Keratinocyte (primary cell): ENCODE results near the gene VWC2L. TPM values are rescaled to one million over a fixed set of nuclear protein-coding genes. Genes with fewer than 3 reads are reported as not detected.

Experiments used
- DNase-seq: peaks from one replicate; pipeline ENCODE4 v3.0.0-alpha.2; 2011; ENCODE audit warnings: low read depth, missing footprints, low spot score
- FAIRE-seq: peaks from 2 replicates; lab custom pipeline; 2011; peaks lifted over from hg19 to GRCh38; lab: Jason Lieb, UNC
- H2AFZ ChIP-seq: 2 replicates; pipeline ENCODE4 v1.6.0; 2012; ENCODE audit warnings: low read length, control low read depth, inconsistent platforms; ENCODE audit not compliant: control insufficient read depth
- H3K27ac ChIP-seq: 2 replicates; pipeline ENCODE4 v1.5.1; 2011; ENCODE audit warnings: low read length; ENCODE audit not compliant: control insufficient read depth, insufficient read depth
- H3K27me3 ChIP-seq: 3 replicates; pipeline ENCODE4 v1.6.0; 2011; ENCODE audit warnings: low read length; ENCODE audit not compliant: control insufficient read depth, insufficient read depth; ENCODE audit errors: extremely low read depth
- H3K36me3 ChIP-seq, 2 experiments: 2 replicates in 1 of 2; 3 replicates in 1 of 2; pipeline ENCODE4 v1.5.1; 2011; ENCODE audit warnings: low read length in 2 of 2, mild to moderate bottlenecking in 1 of 2; ENCODE audit not compliant: control insufficient read depth in 2 of 2, insufficient read depth in 2 of 2; ENCODE audit errors: extremely low read depth in 1 of 2
- H3K4me1 ChIP-seq: 3 replicates; pipeline ENCODE4 v1.5.1; 2011; ENCODE audit warnings: low read length; ENCODE audit not compliant: control insufficient read depth, insufficient read depth; ENCODE audit errors: extremely low read depth
- H3K4me2 ChIP-seq: 3 replicates; pipeline ENCODE4 v1.6.0; 2011; ENCODE audit warnings: low read depth, low read length; ENCODE audit not compliant: control insufficient read depth, insufficient read depth; ENCODE audit errors: extremely low read depth
- H3K4me3 ChIP-seq, 3 experiments: fragments of 200-600 bp in 1 of 3; sonication (generic) in 1 of 3; 2 replicates in 2 of 3; 3 replicates in 1 of 3; pipeline ENCODE4 v1.5.1; 2011 to 2016; ENCODE audit warnings: low read length in 3 of 3, mild to moderate bottlenecking in 3 of 3, control low read depth in 2 of 3, inconsistent platforms in 1 of 3, low read depth in 1 of 3, mixed read lengths in 1 of 3, mixed run types in 1 of 3, moderate library complexity in 1 of 3; ENCODE audit not compliant: control insufficient read depth in 2 of 3, insufficient read depth in 2 of 3; ENCODE audit errors: extremely low read depth in 1 of 3
- H3K79me2 ChIP-seq: 2 replicates; pipeline ENCODE4 v1.6.0; 2012; ENCODE audit warnings: low read length; ENCODE audit not compliant: control insufficient read depth, insufficient read depth
- H3K9ac ChIP-seq: 3 replicates; pipeline ENCODE4 v1.6.0; 2011; ENCODE audit warnings: low read length; ENCODE audit not compliant: control insufficient read depth, insufficient read depth; ENCODE audit errors: extremely low read depth
- H3K9me1 ChIP-seq: 3 replicates; pipeline ENCODE4 v1.6.0; 2011; ENCODE audit warnings: low read length; ENCODE audit not compliant: control insufficient read depth, insufficient read depth; ENCODE audit errors: extremely low read depth
- H3K9me3 ChIP-seq: 2 replicates; pipeline ENCODE4 v1.5.1; 2012; ENCODE audit warnings: low read depth, low read length; ENCODE audit not compliant: control insufficient read depth
- H4K20me1 ChIP-seq: 3 replicates; pipeline ENCODE4 v1.6.0; 2011; ENCODE audit warnings: low read length; ENCODE audit not compliant: control insufficient read depth, insufficient read depth; ENCODE audit errors: extremely low read depth
- EZH2 ChIP-seq: IDR thresholded peaks from one replicate; pipeline ENCODE4 v1.6.1; 2012; ENCODE audit warnings: inconsistent platforms, mild to moderate bottlenecking, low read length, moderate library complexity
- dilution Hi-C: fragments of 300-500 bp; cut with MboI; formaldehyde crosslinking; loops from one replicate; pipeline ENCODE4 v1.7.0; 2020; ENCODE audit warnings: low sequenced_read_pairs; ENCODE audit not compliant: extremely low pct_ligation_motif_present
- polyA plus RNA-seq, 5 experiments: library from polyadenylated mRNA; depleted of rRNA in 3 of 5; stranded (reverse) in 3 of 5; stranded (forward) in 1 of 5; unstranded in 1 of 5; fragments of >200 nt; gene quantifications; 1 replicate in 1 of 5; 2 replicates in 3 of 5; 3 replicates in 1 of 5; pipeline versions ENCODE4 v1.2.1 to v1.2.3, GENCODE V29; 2011 to 2012; ENCODE audit warnings: missing spikeins in 2 of 5, low read depth in 1 of 5, low replicate concordance in 1 of 5
- TF ChIP-seq, protein P1 (sequence below), 3 experiments: IDR thresholded peaks in 1 of 3; conservative IDR thresholded peaks in 1 of 3; optimal IDR thresholded peaks in 1 of 3; 2 replicates in 2 of 3; 3 replicates in 1 of 3; pipeline versions ENCODE3 to v1.5.1; 2011; ENCODE audit warnings: low read length in 3 of 3, mild to moderate bottlenecking in 3 of 3, moderate library complexity in 2 of 3, control low read depth in 1 of 3, inconsistent platforms in 1 of 3; ENCODE audit not compliant: insufficient read depth in 2 of 3; ENCODE audit errors: extremely low read depth in 1 of 3

The VWC2L gene
- polyA plus RNA-seq, 1 donor (not counting 4 experiments of a cell fraction or from before 2014, with no cell fraction given): not detected

DNA sequence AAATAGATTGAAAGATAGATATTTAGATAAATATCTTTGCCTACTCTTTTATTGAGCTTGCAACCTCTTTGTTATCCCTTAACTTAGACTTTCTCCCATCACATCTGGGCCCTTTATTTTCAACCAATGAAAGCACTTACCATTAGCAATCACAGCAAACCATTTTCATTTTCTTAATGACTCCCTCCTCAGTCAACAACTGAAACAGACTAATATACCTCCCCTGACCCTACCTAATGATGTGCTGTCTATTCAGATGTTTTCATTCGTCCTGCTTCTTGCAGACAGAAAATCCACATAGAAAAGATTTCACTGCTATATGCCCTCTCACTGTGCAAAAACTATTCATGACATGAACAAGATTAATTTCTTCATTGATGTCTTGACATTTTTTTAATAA lies 154.4 kb downstream of the VWC2L start:
- Histone ChIP-seq H4K20me1 (no peaks in the 10 kb centered on the region), H3K27me3 (no peaks in the 10 kb centered on the region), H3K79me2 (no peaks in the 10 kb centered on the region), H3K9me1 (no peaks in the 10 kb centered on the region), H3K4me2 (no peak overlapping the region), H3K4me1 (no peaks in the 10 kb centered on the region), H3K36me3 (no peaks in the 10 kb centered on the region), H3K4me3 (no peak overlapping the region), H3K9ac (no peak overlapping the region), H3K27ac (no peak overlapping the region), H3K9me3 (no peaks in the 10 kb centered on the region), H2AFZ (no peak overlapping the region)
- dilution Hi-C loops: no loop called here
- FAIRE-seq: no peak
- DNase-seq: no peak
- TF ChIP-seq, protein P1, sequence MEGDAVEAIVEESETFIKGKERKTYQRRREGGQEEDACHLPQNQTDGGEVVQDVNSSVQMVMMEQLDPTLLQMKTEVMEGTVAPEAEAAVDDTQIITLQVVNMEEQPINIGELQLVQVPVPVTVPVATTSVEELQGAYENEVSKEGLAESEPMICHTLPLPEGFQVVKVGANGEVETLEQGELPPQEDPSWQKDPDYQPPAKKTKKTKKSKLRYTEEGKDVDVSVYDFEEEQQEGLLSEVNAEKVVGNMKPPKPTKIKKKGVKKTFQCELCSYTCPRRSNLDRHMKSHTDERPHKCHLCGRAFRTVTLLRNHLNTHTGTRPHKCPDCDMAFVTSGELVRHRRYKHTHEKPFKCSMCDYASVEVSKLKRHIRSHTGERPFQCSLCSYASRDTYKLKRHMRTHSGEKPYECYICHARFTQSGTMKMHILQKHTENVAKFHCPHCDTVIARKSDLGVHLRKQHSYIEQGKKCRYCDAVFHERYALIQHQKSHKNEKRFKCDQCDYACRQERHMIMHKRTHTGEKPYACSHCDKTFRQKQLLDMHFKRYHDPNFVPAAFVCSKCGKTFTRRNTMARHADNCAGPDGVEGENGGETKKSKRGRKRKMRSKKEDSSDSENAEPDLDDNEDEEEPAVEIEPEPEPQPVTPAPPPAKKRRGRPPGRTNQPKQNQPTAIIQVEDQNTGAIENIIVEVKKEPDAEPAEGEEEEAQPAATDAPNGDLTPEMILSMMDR (optimal IDR thresholded peaks at IDR 0.05 in 1 of 3, IDR thresholded peaks at IDR 0.05 in 1 of 3, conservative IDR thresholded peaks at IDR 0.05 in 1 of 3; ENCODE audit: extremely low read depth in 1 of 3, insufficient read depth in 2 of 3, low read length in 3 of 3): no peak
- TF ChIP-seq EZH2: no peak

DNA sequence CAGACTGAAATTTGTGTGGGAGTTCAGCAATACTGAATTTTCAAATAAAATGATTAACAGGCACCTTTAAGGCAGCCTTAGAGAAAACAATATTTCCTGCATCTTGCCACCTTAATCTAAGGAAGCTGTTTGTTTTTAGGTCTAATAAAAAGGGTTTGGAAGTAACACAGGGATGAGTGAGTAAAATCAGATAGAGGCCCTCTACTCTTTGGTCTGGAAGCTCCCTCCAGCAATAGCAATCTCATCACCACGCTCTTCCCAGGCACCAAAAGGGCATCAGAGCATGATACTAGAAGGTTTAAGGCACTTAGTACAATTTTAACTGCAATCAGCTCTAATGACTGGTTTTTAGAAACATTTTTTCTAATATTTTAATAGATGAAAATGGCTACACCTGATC lies 155.6 kb downstream of the VWC2L start:
- Histone ChIP-seq H3K79me2 (no peaks in the 10 kb centered on the region), H2AFZ (no peak overlapping the region), H3K9me3 (no peaks in the 10 kb centered on the region), H3K4me1 (no peaks in the 10 kb centered on the region), H3K9ac (no peak overlapping the region), H3K4me3 (no peak overlapping the region), H3K9me1 (no peaks in the 10 kb centered on the region), H3K27me3 (no peaks in the 10 kb centered on the region), H4K20me1 (no peaks in the 10 kb centered on the region), H3K27ac (no peak overlapping the region), H3K36me3 (no peaks in the 10 kb centered on the region), H3K4me2 (no peak overlapping the region)
- TF ChIP-seq, protein P1 (optimal IDR thresholded peaks at IDR 0.05 in 1 of 3, IDR thresholded peaks at IDR 0.05 in 1 of 3, conservative IDR thresholded peaks at IDR 0.05 in 1 of 3; ENCODE audit: extremely low read depth in 1 of 3, insufficient read depth in 2 of 3, low read length in 3 of 3): no peak
- TF ChIP-seq EZH2: no peak
- DNase-seq (no peak), FAIRE-seq (no peak)
- dilution Hi-C loops: no loop called here
